Activated CD4-positive, CD25-positive, alpha-beta regulatory T cell (primary cell): ENCODE results near the gene RNU6-7.

Experiments used
- DNase-seq, 4 experiments: peaks; one replicate each; lab custom pipeline; 2025; lab: John Stamatoyannopoulos, UW

RNU6-7 gene

GRCh38 chr14:32205554-32205953 lies 3.7 kb downstream of the RNU6-7 start:
- no peak for DNase-seq

GRCh38 chr14:32205984-32206383 lies 4.1 kb downstream of the RNU6-7 start:
- no peak for DNase-seq

- no peak for DNase-seq
Measured at GRCh38 chr14:32206552-32206951, 4.7 kb downstream of the RNU6-7 start.

- DNase-seq = no peak
Measured at GRCh38 chr14:32208490-32208889, 6.6 kb downstream of the RNU6-7 start.

- no peak for DNase-seq
Measured at GRCh38 chr14:32209471-32209870, 7.6 kb downstream of the RNU6-7 start.

- DNase-seq = no peak
Measured at GRCh38 chr14:32211068-32211404, 9.2 kb downstream of the RNU6-7 start.

- no peak for DNase-seq
Measured at GRCh38 chr14:32212833-32213232, 11.0 kb downstream of the RNU6-7 start.

- no peak for DNase-seq
Measured at GRCh38 chr14:32217301-32217700, 15.5 kb downstream of the RNU6-7 start.

GRCh38 chr14:32224737-32225377 lies 23.0 kb downstream of the RNU6-7 start:
- DNase-seq = no peak

GRCh38 chr14:32225378-32225920 lies 23.6 kb downstream of the RNU6-7 start:
- DNase-seq = no peak

- DNase-seq = no peak
Measured at GRCh38 chr14:32226056-32226455, 24.2 kb downstream of the RNU6-7 start.

GRCh38 chr14:32230181-32230580 lies 28.3 kb downstream of the RNU6-7 start:
- DNase-seq = no peak

GRCh38 chr14:32230695-32231280 lies 28.9 kb downstream of the RNU6-7 start:
- DNase-seq = no peak

- DNase-seq = no peak
Measured at GRCh38 chr14:32232481-32232880, 30.6 kb downstream of the RNU6-7 start.

- DNase-seq = no peak
Measured at GRCh38 chr14:32233260-32233659, 31.4 kb downstream of the RNU6-7 start.

- DNase-seq = no peak
Measured at GRCh38 chr14:32244404-32244803, 42.6 kb downstream of the RNU6-7 start.

- no peak for DNase-seq
Measured at GRCh38 chr14:32246751-32247150, 44.9 kb downstream of the RNU6-7 start.

GRCh38 chr14:32249371-32249770 lies 47.5 kb downstream of the RNU6-7 start:
- no peak for DNase-seq

GRCh38 chr14:32249780-32250179 lies 47.9 kb downstream of the RNU6-7 start:
- DNase-seq = no peak

- DNase-seq = no peak
Measured at GRCh38 chr14:32250681-32251080, 48.8 kb downstream of the RNU6-7 start.

- DNase-seq = no peak
Measured at GRCh38 chr14:32251530-32251929, 49.7 kb downstream of the RNU6-7 start.
